IMR-90 (cell line): ENCODE measurements around the gene KCTD16. TPM values are rescaled to one million over a fixed set of nuclear protein-coding genes. Genes with fewer than 3 reads are reported as not detected.
A peak's percentile ranks its signal among the peaks of the same experiment; 100 is the strongest.

ENCODE experiments used
- ATAC-seq: fragments of 200-7000 bp; cut with Tn5 transposase; 2 replicates; pipeline ENCODE4 v1.9.1; 2020; ENCODE audit warnings: low read depth, mild to moderate bottlenecking, moderate library complexity
- BruUV-seq: library from RNA; stranded (reverse); fragments of 400-500 nt; replicated peaks from 2 replicates; lab custom pipeline; 2021; lab: Mats Ljungman, UMichigan
- CTCF ChIA-PET: fragments of 300-600 bp; formaldehyde crosslinking; extraction: SDS; loops from one replicate; lab custom pipeline; 2021; ENCODE audit warnings: antibody characterized with exemption; lab: Yijun Ruan, JAX
- POLR2A ChIA-PET: fragments of 300-600 bp; sonication (Branson Sonifier 250); formaldehyde crosslinking; loops from one replicate; lab custom pipeline; 2022; ENCODE audit warnings: antibody characterized with exemption; ENCODE audit not compliant: unreplicated experiment; lab: Charles Lee
- DNase-seq: peaks from one replicate; pipeline ENCODE4 v3.0.0; 2013
- H2AFZ ChIP-seq: replicated peaks from 2 replicates; pipeline ENCODE3; 2013; ENCODE audit warnings: low read length, mild to moderate bottlenecking; ENCODE audit not compliant: poor library complexity
- H2AK5ac ChIP-seq: 2 replicates; pipeline ENCODE4 v1.6.1; 2013; ENCODE audit warnings: low read depth, low read length, inconsistent platforms
- H2AK9ac ChIP-seq: replicated peaks from 2 replicates; pipeline ENCODE3; 2013; ENCODE audit warnings: mild to moderate bottlenecking, low read depth, low read length, moderate library complexity; ENCODE audit not compliant: poor library complexity
- H2BK120ac ChIP-seq: 2 replicates; pipeline ENCODE4 v1.6.1; 2013; ENCODE audit warnings: low read depth, low read length, inconsistent platforms
- H2BK15ac ChIP-seq: 3 replicates; pipeline ENCODE4 v1.6.1; 2013; ENCODE audit warnings: low read depth, low read length, inconsistent platforms
- H2BK20ac ChIP-seq: 2 replicates; pipeline ENCODE4 v1.6.1; 2013; ENCODE audit warnings: low read depth, mild to moderate bottlenecking, inconsistent platforms, low read length, moderate library complexity
- H2BK5ac ChIP-seq: 2 replicates; pipeline ENCODE4 v1.6.1; 2013; ENCODE audit warnings: mild to moderate bottlenecking, low read depth, low read length, inconsistent platforms; ENCODE audit not compliant: poor library complexity, severe bottlenecking
- H3K14ac ChIP-seq: replicated peaks from 2 replicates; pipeline ENCODE4 v1.6.1; 2013; ENCODE audit warnings: low read depth, low read length, inconsistent platforms
- H3K18ac ChIP-seq: 2 replicates; pipeline ENCODE4 v1.6.1; 2013; ENCODE audit warnings: low read depth, low read length, control low read depth
- H3K23ac ChIP-seq: 2 replicates; pipeline ENCODE4 v1.6.1; 2013; ENCODE audit warnings: low read depth, low read length, inconsistent platforms
- H3K27ac ChIP-seq: 2 replicates; pipeline ENCODE4 v1.5.1; 2013; ENCODE audit warnings: mild to moderate bottlenecking, control low read depth, low read length; ENCODE audit not compliant: insufficient read depth
- H3K27me3 ChIP-seq: 2 replicates; pipeline ENCODE4 v1.6.1; 2013; ENCODE audit warnings: low read length; ENCODE audit not compliant: control insufficient read depth, insufficient read depth
- H3K36me3 ChIP-seq: 2 replicates; pipeline ENCODE4 v1.6.1; 2013; ENCODE audit warnings: low read length, mixed read lengths; ENCODE audit not compliant: control insufficient read depth, insufficient read depth
- H3K4ac ChIP-seq: 2 replicates; pipeline ENCODE4 v1.6.1; 2013; ENCODE audit warnings: low read depth, low read length, inconsistent platforms
- H3K4me1 ChIP-seq: 2 replicates; pipeline ENCODE4 v1.6.1; 2013; ENCODE audit warnings: low read length, mixed read lengths; ENCODE audit not compliant: control insufficient read depth, insufficient read depth
- H3K4me2 ChIP-seq: 2 replicates; pipeline ENCODE4 v1.6.1; 2013; ENCODE audit warnings: low read depth, mild to moderate bottlenecking, control low read depth, low read length, moderate library complexity
- H3K4me3 ChIP-seq: 2 replicates; pipeline ENCODE4 v1.5.1; 2013; ENCODE audit warnings: low read depth, mild to moderate bottlenecking, control low read depth, low read length, moderate library complexity; ENCODE audit not compliant: insufficient read depth
- H3K56ac ChIP-seq: 2 replicates; pipeline ENCODE4 v1.6.1; 2013; ENCODE audit warnings: low read length, inconsistent platforms; ENCODE audit not compliant: insufficient read depth; ENCODE audit errors: extremely low read depth
- H3K79me1 ChIP-seq, 2 experiments: 2 replicates each; pipeline ENCODE4 v1.6.1; 2013; ENCODE audit warnings: low read length in 2 of 2, inconsistent platforms in 1 of 2, low read depth in 1 of 2
- H3K9ac ChIP-seq: 2 replicates; pipeline ENCODE4 v1.6.1; 2013; ENCODE audit warnings: low read depth, low read length, control low read depth
- H3K9me1 ChIP-seq: 2 replicates; pipeline ENCODE4 v1.6.1; 2013; ENCODE audit warnings: low read length, inconsistent platforms; ENCODE audit not compliant: insufficient read depth
- H3K9me3 ChIP-seq: 2 replicates; pipeline ENCODE4 v1.6.1; 2013; ENCODE audit warnings: low read length; ENCODE audit not compliant: control insufficient read depth, insufficient read depth
- H4K20me1 ChIP-seq: 2 replicates; pipeline ENCODE4 v1.6.1; 2013; ENCODE audit warnings: low read length, inconsistent platforms; ENCODE audit not compliant: insufficient read depth
- H4K5ac ChIP-seq: 2 replicates; pipeline ENCODE4 v1.6.1; 2013; ENCODE audit warnings: mild to moderate bottlenecking, low read depth, low read length, control low read depth
- H4K8ac ChIP-seq, 2 experiments: 2 replicates each; pipeline ENCODE4 v1.6.1; 2013; ENCODE audit warnings: low read depth in 2 of 2, low read length in 2 of 2, control low read depth in 1 of 2, inconsistent platforms in 1 of 2
- H4K91ac ChIP-seq: 2 replicates; pipeline ENCODE4 v1.6.1; 2013; ENCODE audit warnings: low read depth, low read length, inconsistent platforms; ENCODE audit not compliant: insufficient read depth
- MAFK ChIP-seq: IDR thresholded peaks from 2 replicates; pipeline ENCODE4 v1.6.1; 2012; ENCODE audit warnings: low read depth, low read length, improper control_type of control experiment
- RAD21 ChIP-seq: IDR thresholded peaks from 2 replicates; pipeline ENCODE4 v1.6.1; 2012; ENCODE audit warnings: low read length, improper control_type of control experiment
- SMC3 ChIP-seq: fragments of 150-350 bp; IDR thresholded peaks from 2 replicates; pipeline ENCODE4 v1.6.1; 2016; ENCODE audit warnings: low read depth, mild to moderate bottlenecking, antibody characterized with exemption, low read length, moderate library complexity
- WGBS, 2 experiments: methylation state at CpG; one replicate each; pipeline versions ENCODE4 v1.1.5 to v1.1.7; 2013; ENCODE audit warnings: missing lambda C conversion rate in 2 of 2; ENCODE audit not compliant: insufficient read length in 1 of 2; ENCODE audit errors: extremely low coverage in 2 of 2; 5-methylcytosine and 5-hydroxymethylcytosine counted together
- dilution Hi-C: fragments of 300-500 bp; cut with HindIII; formaldehyde crosslinking; loops from one replicate; pipeline ENCODE4 v1.14.3; 2018; ENCODE audit warnings: low sequenced_read_pairs; ENCODE audit not compliant: unreplicated experiment
- in situ Hi-C: fragments of 300-500 bp; cut with MboI; formaldehyde crosslinking; loops from 3 replicates; pipeline ENCODE4 v1.14.3; 2019; ENCODE audit warnings: low sequenced_read_pairs, inconsistent platforms, mixed read lengths
- intact Hi-C: fragments of 100-400 bp; cut with micrococcal nuclease; formaldehyde crosslinking; loops from 2 replicates; pipeline ENCODE4 v1.10.0; 2022
- polyA plus RNA-seq, 3 experiments: library from polyadenylated mRNA; depleted of rRNA; stranded (reverse); fragments of >200 nt; gene quantifications; 2 replicates each; pipeline ENCODE4 v1.2.3, GENCODE V29; 2012; ENCODE audit warnings: low replicate concordance in 1 of 3
- total RNA-seq: library from RNA; depleted of rRNA; stranded (reverse); fragments of >200 nt; gene quantifications from 2 replicates; pipeline ENCODE4 v1.2.3, GENCODE V29; 2012

KCTD16 gene
- total and polyA plus RNA-seq, 2 of the 4 experiments (the other 2 are of a cell fraction), result 0.43 to 1.1 TPM

DNA sequence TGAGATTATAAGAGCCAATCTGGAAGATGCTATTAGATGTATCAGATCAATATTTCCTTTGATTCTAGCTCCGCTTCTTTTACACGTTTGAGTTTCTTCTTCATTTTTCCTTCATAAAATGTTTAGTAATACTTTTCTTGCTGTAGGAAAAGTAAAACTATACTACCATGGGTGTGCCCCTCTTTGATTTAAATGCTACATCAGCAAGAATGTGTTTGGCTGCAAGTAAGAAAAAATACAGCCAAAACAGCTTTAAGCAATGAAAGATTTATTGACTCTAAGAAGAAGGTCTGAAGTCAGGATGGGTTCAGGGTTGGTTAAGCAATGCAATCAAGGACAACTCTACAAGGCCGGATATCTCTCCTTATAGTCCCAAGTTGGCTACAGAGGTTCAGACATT, 126.4 kb downstream of the KCTD16 start:
- intact Hi-C loops (no loop called here), in situ Hi-C loops (no loop called here), dilution Hi-C loops (no loop called here)
- Histone ChIP-seq H3K4me2 (no peak overlapping the region), H3K18ac (no peak overlapping the region), H3K23ac (no peak overlapping the region), H2BK15ac (no peak overlapping the region), H2AFZ (no peak overlapping the region), H3K4me1 (no peaks in the 10 kb centered on the region), H2BK120ac (no peak overlapping the region), H3K27ac (no peak overlapping the region), H3K27me3 (peaks cover 2% of the 10 kb centered on the region; the same call in 1 of the 2 replicates), H4K91ac (no peak overlapping the region), H4K5ac (no peak overlapping the region), H2BK20ac (no peak overlapping the region), H3K4me3 (no peak overlapping the region), H2AK5ac (no peak overlapping the region), H2BK5ac (no peak overlapping the region), H4K8ac (no peak overlapping the region), H4K20me1 (no peaks in the 10 kb centered on the region), H3K9me3 (no peaks in the 10 kb centered on the region), H3K79me1 (no peaks in the 10 kb centered on the region), H3K14ac (no peak overlapping the region), H2AK9ac (no peak overlapping the region), H3K9me1 (no peaks in the 10 kb centered on the region), H3K56ac (no peak overlapping the region), H3K36me3 (no peaks in the 10 kb centered on the region), H3K4ac (no peak overlapping the region), H3K9ac (no peak overlapping the region)
- ChIA-PET CTCF (no interaction called here), POLR2A (no interaction called here)
- TF ChIP-seq RAD21 (no peak), SMC3 (no peak), MAFK (peak; percentile 80)
- DNase-seq (no peak), ATAC-seq (no peak)
- no TSS peak for BruUV-seq
- WGBS, 2 experiments, result no CpG with 5 or more reads among the region's 3 CpGs
